Panc1 (cell line): ENCODE measurements around the gene DNAH9. TPM values are rescaled to one million over a fixed set of nuclear protein-coding genes. Genes with fewer than 3 reads are reported as not detected.
"Not testable (repeated sequence)": the region's sequence is repeated elsewhere in the genome, so short reads cannot be mapped to it uniquely, and the experiment has no call there.

Experiments used
- ATAC-seq: fragments of 200-7000 bp; cut with Tn5 transposase; 2 replicates; pipeline ENCODE4 v1.9.1; 2020; ENCODE audit warnings: mild to moderate bottlenecking, moderate library complexity
- BruUV-seq: library from RNA; stranded (reverse); fragments of 400-500 nt; replicated peaks from 2 replicates; lab custom pipeline; 2021; lab: Mats Ljungman, UMichigan
- CTCF ChIA-PET: fragments of 300-600 bp; sonication (Branson Sonifier 250); formaldehyde crosslinking; loops from one replicate; lab custom pipeline; 2022; ENCODE audit warnings: antibody characterized with exemption; lab: Charles Lee
- POLR2A ChIA-PET: fragments of 300-600 bp; sonication (Branson Sonifier 250); formaldehyde crosslinking; loops from one replicate; lab custom pipeline; 2022; ENCODE audit warnings: antibody characterized with exemption; lab: Charles Lee
- DNase-seq: peaks from one replicate; pipeline ENCODE4 v3.0.0-alpha.2; 2010; ENCODE audit warnings: low read depth, low spot score
- H3K27ac ChIP-seq: 2 replicates; pipeline ENCODE4 v1.5.1; 2011; ENCODE audit warnings: mild to moderate bottlenecking, low read length, inconsistent platforms
- H3K27me3 ChIP-seq: fragments of 200-500 bp; sonication (Bioruptor generic); 2 replicates; pipeline ENCODE4 v1.6.0; 2014; ENCODE audit warnings: low read length, inconsistent platforms; ENCODE audit not compliant: control insufficient read depth, insufficient read depth
- H3K36me3 ChIP-seq: fragments of 200-500 bp; sonication (Bioruptor generic); 2 replicates; pipeline ENCODE4 v1.5.1; 2014; ENCODE audit warnings: inconsistent platforms, mild to moderate bottlenecking, low read length, moderate library complexity; ENCODE audit not compliant: control insufficient read depth, insufficient read depth
- H3K4me1 ChIP-seq: 2 replicates; pipeline ENCODE4 v1.5.1; 2011; ENCODE audit warnings: inconsistent platforms, mild to moderate bottlenecking, low read length, moderate library complexity; ENCODE audit not compliant: control insufficient read depth, insufficient read depth
- H3K4me3 ChIP-seq, 2 experiments: 2 replicates each; pipeline ENCODE4 v1.5.1; 2011 to 2012; ENCODE audit warnings: low read depth in 2 of 2, low read length in 2 of 2, mild to moderate bottlenecking in 2 of 2, inconsistent platforms in 1 of 2, moderate library complexity in 1 of 2
- H3K9me3 ChIP-seq: fragments of 200-500 bp; sonication (Bioruptor generic); 2 replicates; pipeline ENCODE4 v1.5.1; 2014; ENCODE audit warnings: low read depth, mild to moderate bottlenecking, inconsistent platforms, low read length, moderate library complexity; ENCODE audit not compliant: control insufficient read depth, insufficient read depth
- POLR2AphosphoS5 ChIP-seq: IDR thresholded peaks from 2 replicates; pipeline ENCODE4 v1.6.1; 2012; ENCODE audit warnings: mild to moderate bottlenecking, low read depth, low read length, moderate library complexity
- SIN3A ChIP-seq: IDR thresholded peaks from 2 replicates; pipeline ENCODE4 v1.6.1; 2012; ENCODE audit warnings: low read depth, mild to moderate bottlenecking, low read length, moderate library complexity, borderline replicate concordance; ENCODE audit not compliant: insufficient read depth
- TCF7L2 ChIP-seq: IDR thresholded peaks from 2 replicates; pipeline ENCODE4 v1.6.1; 2011; ENCODE audit warnings: mild to moderate bottlenecking, low read depth, low read length, inconsistent platforms
- in situ Hi-C: cut with HindIII; loops from 2 replicates; pipeline ENCODE4 v1.10.0; 2016; ENCODE audit warnings: low sequenced_read_pairs, low pct_unique_long_range_greater_than_20kb
- intact Hi-C: fragments of 100-400 bp; cut with micrococcal nuclease; formaldehyde crosslinking; loops from one replicate; pipeline ENCODE4 v1.10.0; 2022; ENCODE audit not compliant: unreplicated experiment
- total RNA-seq: library from RNA; stranded (reverse); gene quantifications from one replicate; pipeline ENCODE4 v1.2.1, GENCODE V29; 2021; ENCODE audit not compliant: unreplicated experiment
- TF ChIP-seq, protein P1 (sequence below): fragments of 450-650 bp; IDR thresholded peaks from 2 replicates; pipeline ENCODE4 v1.5.1; 2017; ENCODE audit warnings: mild to moderate bottlenecking
- TF ChIP-seq, protein P2 (sequence below), 2 experiments: IDR thresholded peaks; 2 replicates each; pipeline ENCODE4 v1.6.1; 2011 to 2012; ENCODE audit warnings: low read depth in 2 of 2, control low read depth in 1 of 2, low read length in 1 of 2, mild to moderate bottlenecking in 1 of 2, moderate library complexity in 1 of 2; ENCODE audit not compliant: insufficient read depth in 1 of 2

The DNAH9 gene
- total RNA-seq, 1 experiment from 2014 or later = not detected

DNA sequence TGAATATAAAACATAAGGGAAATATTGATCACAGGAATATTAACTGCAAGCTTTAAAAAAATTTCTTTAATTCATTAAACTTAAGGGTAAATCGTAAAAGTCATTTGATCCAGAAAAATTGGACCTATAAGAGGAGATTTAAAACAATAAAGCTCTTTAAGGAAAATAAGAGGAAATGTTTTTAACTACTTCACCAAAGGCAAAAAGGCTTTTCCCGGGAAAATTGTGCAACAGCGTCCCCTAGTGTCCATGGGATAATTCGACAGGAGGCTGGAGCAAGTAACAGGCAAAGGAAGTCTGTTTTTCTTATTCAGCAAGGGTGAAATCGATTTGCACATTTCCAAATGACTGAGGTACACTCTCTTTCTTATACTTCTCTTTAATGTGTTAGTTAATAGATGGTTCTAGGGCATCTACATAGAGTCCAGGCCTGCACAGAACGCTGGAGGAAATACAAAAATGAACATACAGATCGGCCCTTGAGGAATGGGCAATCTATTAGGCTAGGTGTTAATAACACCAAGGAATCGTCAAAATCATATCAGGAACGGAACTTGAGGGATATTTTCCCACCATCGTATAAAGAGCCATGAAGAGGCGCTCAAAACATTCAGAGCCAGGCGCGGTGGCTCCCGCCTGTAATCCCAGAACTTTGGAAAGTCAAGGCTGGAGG lies 337.6 kb downstream of the DNAH9 start:
- no peak for TF ChIP-seq TCF7L2
- TF ChIP-seq, protein P1, sequence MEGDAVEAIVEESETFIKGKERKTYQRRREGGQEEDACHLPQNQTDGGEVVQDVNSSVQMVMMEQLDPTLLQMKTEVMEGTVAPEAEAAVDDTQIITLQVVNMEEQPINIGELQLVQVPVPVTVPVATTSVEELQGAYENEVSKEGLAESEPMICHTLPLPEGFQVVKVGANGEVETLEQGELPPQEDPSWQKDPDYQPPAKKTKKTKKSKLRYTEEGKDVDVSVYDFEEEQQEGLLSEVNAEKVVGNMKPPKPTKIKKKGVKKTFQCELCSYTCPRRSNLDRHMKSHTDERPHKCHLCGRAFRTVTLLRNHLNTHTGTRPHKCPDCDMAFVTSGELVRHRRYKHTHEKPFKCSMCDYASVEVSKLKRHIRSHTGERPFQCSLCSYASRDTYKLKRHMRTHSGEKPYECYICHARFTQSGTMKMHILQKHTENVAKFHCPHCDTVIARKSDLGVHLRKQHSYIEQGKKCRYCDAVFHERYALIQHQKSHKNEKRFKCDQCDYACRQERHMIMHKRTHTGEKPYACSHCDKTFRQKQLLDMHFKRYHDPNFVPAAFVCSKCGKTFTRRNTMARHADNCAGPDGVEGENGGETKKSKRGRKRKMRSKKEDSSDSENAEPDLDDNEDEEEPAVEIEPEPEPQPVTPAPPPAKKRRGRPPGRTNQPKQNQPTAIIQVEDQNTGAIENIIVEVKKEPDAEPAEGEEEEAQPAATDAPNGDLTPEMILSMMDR = peak; percentile 94
- ChIA-PET CTCF (interaction anchor here (2.2 kb wide), 1 partner anchor 1060 kb away, joined by 9 read pairs; no protein-coding TSS in a partner anchor), POLR2A (no interaction called here)
- H3K36me3 ChIP-seq = no peaks in the 10 kb centered on the region
- H3K4me1 ChIP-seq = no peaks in the 10 kb centered on the region
- ATAC-seq (no peak), DNase-seq (peak; percentile 30)
- no peaks in the 10 kb centered on the region for H3K27me3 ChIP-seq
- no peaks in the 10 kb centered on the region for H3K9me3 ChIP-seq
- in situ Hi-C loops (no loop called here), intact Hi-C loops (loop anchor here (5.0 kb wide), 1 partner anchor 1059 kb away; no protein-coding TSS in a partner anchor)
- H3K27ac ChIP-seq = no peak overlapping the region
- BruUV-seq = no TSS peak
- no peak overlapping the region for H3K4me3 ChIP-seq

DNA sequence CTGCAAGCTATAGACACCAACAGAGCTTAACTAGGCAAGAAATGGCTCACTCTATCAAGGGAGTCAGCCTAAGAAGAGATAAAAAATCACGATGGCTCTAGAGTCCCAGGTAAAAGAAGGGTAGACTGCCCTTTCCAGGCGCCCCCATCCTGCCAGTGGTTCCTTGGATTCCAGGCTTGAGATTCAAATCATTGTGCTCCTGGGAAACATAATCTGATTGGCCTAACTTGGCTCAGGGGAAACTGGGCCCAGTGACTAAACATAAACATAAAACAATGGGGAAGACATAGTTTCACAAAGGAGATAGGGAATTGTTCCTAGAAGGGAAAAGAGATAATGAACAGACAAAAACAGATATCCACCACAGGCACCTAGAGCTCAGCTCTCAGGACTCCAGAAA lies 342.6 kb downstream of the DNAH9 start:
- Histone ChIP-seq H3K4me1 (no peaks in the 10 kb centered on the region), H3K9me3 (no peaks in the 10 kb centered on the region), H3K27me3 (no peaks in the 10 kb centered on the region), H3K27ac (no peak overlapping the region), H3K36me3 (no peaks in the 10 kb centered on the region), H3K4me3 (no peak overlapping the region)
- ATAC-seq (no peak), DNase-seq (no peak)
- no peak for TF ChIP-seq TCF7L2
- TF ChIP-seq, protein P2, sequence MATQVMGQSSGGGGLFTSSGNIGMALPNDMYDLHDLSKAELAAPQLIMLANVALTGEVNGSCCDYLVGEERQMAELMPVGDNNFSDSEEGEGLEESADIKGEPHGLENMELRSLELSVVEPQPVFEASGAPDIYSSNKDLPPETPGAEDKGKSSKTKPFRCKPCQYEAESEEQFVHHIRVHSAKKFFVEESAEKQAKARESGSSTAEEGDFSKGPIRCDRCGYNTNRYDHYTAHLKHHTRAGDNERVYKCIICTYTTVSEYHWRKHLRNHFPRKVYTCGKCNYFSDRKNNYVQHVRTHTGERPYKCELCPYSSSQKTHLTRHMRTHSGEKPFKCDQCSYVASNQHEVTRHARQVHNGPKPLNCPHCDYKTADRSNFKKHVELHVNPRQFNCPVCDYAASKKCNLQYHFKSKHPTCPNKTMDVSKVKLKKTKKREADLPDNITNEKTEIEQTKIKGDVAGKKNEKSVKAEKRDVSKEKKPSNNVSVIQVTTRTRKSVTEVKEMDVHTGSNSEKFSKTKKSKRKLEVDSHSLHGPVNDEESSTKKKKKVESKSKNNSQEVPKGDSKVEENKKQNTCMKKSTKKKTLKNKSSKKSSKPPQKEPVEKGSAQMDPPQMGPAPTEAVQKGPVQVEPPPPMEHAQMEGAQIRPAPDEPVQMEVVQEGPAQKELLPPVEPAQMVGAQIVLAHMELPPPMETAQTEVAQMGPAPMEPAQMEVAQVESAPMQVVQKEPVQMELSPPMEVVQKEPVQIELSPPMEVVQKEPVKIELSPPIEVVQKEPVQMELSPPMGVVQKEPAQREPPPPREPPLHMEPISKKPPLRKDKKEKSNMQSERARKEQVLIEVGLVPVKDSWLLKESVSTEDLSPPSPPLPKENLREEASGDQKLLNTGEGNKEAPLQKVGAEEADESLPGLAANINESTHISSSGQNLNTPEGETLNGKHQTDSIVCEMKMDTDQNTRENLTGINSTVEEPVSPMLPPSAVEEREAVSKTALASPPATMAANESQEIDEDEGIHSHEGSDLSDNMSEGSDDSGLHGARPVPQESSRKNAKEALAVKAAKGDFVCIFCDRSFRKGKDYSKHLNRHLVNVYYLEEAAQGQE (IDR thresholded peaks at IDR 0.05; ENCODE audit: insufficient read depth in 1 of 2, low read depth in 2 of 2, low read length in 1 of 2) = no peak
- TF ChIP-seq SIN3A = no peak
- TF ChIP-seq POLR2AphosphoS5 = no peak
- TF ChIP-seq, protein P1 = no peak
- CTCF ChIA-PET = no interaction called here
- POLR2A ChIA-PET = no interaction called here
- no TSS peak for BruUV-seq
- intact Hi-C loops (no loop called here), in situ Hi-C loops (no loop called here)

DNA sequence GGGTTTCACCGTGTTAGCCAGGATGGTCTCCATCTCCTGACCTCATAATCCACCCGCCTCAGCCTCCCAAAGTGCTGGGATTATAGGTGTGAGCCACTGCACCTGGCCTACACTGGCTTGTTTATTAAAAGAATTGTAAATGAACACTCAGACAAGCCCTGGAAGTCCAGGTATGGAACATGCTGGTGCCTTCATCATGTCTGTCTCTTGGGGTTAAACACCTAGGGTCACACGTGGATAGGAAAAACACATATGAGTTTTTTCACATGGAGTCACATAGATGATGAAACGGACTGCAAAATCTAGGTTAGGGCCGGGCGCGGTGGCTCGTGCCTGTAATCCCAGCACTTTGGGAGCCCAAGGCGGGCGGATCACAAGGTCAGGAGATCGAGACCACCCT lies 344.8 kb downstream of the DNAH9 start:
- BruUV-seq, CTCF ChIA-PET, in situ Hi-C loops: not testable (repeated sequence)

More for the DNA sequence above, 344.8 kb downstream of the DNAH9 start:
- intact Hi-C loops, H3K27me3 ChIP-seq, H3K9me3 ChIP-seq, DNase-seq, H3K36me3 ChIP-seq, ATAC-seq, H3K27ac ChIP-seq, H3K4me3 ChIP-seq, POLR2A ChIA-PET, H3K4me1 ChIP-seq: not testable (repeated sequence)
